HUES64 (cell line): Measurements from ENCODE around the gene NLRP12. TPM values are rescaled to one million over a fixed set of nuclear protein-coding genes. Genes with fewer than 3 reads are reported as not detected.
"Not testable (repeated sequence)": the region's sequence is repeated elsewhere in the genome, so short reads cannot be mapped to it uniquely, and the experiment has no call there.

Experiments
- H3K27ac ChIP-seq: 2 replicates; pipeline ENCODE4 v1.7.0; 2013; ENCODE audit warnings: low read depth, low read length, inconsistent platforms
- H3K27me3 ChIP-seq: 2 replicates; pipeline ENCODE4 v1.6.1; 2013; ENCODE audit warnings: mild to moderate bottlenecking, low read length; ENCODE audit not compliant: insufficient read depth
- H3K36me3 ChIP-seq: 2 replicates; pipeline ENCODE4 v1.6.1; 2013; ENCODE audit warnings: mild to moderate bottlenecking, low read length; ENCODE audit not compliant: insufficient read depth
- H3K4me1 ChIP-seq: 2 replicates; pipeline ENCODE4 v1.6.1; 2013; ENCODE audit warnings: mild to moderate bottlenecking, low read length, moderate library complexity; ENCODE audit not compliant: insufficient read depth
- H3K4me3 ChIP-seq: 2 replicates; pipeline ENCODE4 v1.5.1; 2013; ENCODE audit warnings: mild to moderate bottlenecking, low read length, moderate library complexity
- H3K9ac ChIP-seq: 2 replicates; pipeline ENCODE4 v1.6.1; 2013; ENCODE audit warnings: mild to moderate bottlenecking, low read depth, low read length
- H3K9me3 ChIP-seq: 2 replicates; pipeline ENCODE4 v1.6.1; 2013; ENCODE audit warnings: low read depth, low read length; ENCODE audit not compliant: insufficient read depth
- WGBS: fragments of 150-250, 120-280 bp; methylation state at CpG from one replicate; pipeline ENCODE4 v1.1.7; 2013; ENCODE audit warnings: missing lambda C conversion rate; 5-methylcytosine and 5-hydroxymethylcytosine counted together
- polyA plus RNA-seq, 2 experiments: library from polyadenylated mRNA; stranded (reverse); fragments of 50-300 nt; gene quantifications; one replicate each; pipeline ENCODE4 v1.2.3, GENCODE V29; 2013

NLRP12 gene
- polyA plus RNA-seq (2013, experiment 1 of 2): 1.8 TPM
- 1.9 TPM for polyA plus RNA-seq (2013, experiment 2 of 2)

GRCh38 chr19:53824134-53824611 is at the start of gene NLRP12:
Gene NLRP12, minus strand, starts transcription at chr19:53824314. Its CDS starts 140 bp downstream, at chr19:53824174.
- WGBS: 88% methylated on average over 11 of the region's 14 CpGs

GRCh38 chr19:53872762-53873161 is 48.6 kb upstream of the NLRP12 start:
- Histone ChIP-seq H3K27ac (no peak overlapping the region), H3K9ac (no peak overlapping the region)

More at GRCh38 chr19:53824134-53824611, at the start of gene NLRP12:
- Histone ChIP-seq H3K9me3 (no peaks in the 10 kb centered on the region), H3K4me3 (no peak within 1 kb of the TSS), H3K27me3 (no peaks in the 10 kb centered on the region), H3K36me3 (no peaks in the 10 kb centered on the region), H3K27ac (no peak within 1 kb of the TSS), H3K9ac (peak within 1 kb of the TSS; percentile 47; the same call in 1 of the 2 replicates), H3K4me1 (no peaks in the 10 kb centered on the region)

GRCh38 chr19:53871454-53871853 is 47.3 kb upstream of the NLRP12 start:
- H3K4me3 ChIP-seq: no peak overlapping the region
- H3K9ac ChIP-seq: no peak overlapping the region
- H3K27me3 ChIP-seq: no peaks in the 10 kb centered on the region
- peaks cover 45% of the 10 kb centered on the region for H3K36me3 ChIP-seq
- no peaks in the 10 kb centered on the region for H3K9me3 ChIP-seq
- H3K4me1 ChIP-seq: peaks cover 3% of the 10 kb centered on the region; the same call in 1 of the 2 replicates
- H3K27ac ChIP-seq: no peak overlapping the region
- 88% methylated on average over 7 of the region's 7 CpGs for WGBS

More at GRCh38 chr19:53872762-53873161, 48.6 kb upstream of the NLRP12 start:
- Histone ChIP-seq H3K4me1 (peaks cover 3% of the 10 kb centered on the region; the same call in 1 of the 2 replicates), H3K9me3 (no peaks in the 10 kb centered on the region), H3K27me3 (no peaks in the 10 kb centered on the region), H3K4me3 (no peak overlapping the region), H3K36me3 (peaks cover 45% of the 10 kb centered on the region)
- 94% methylated on average over 6 of the region's 6 CpGs for WGBS

- Histone ChIP-seq H3K36me3 (peaks cover 40% of the 10 kb centered on the region), H3K4me3 (peak overlapping the region; percentile 24; the same call in 1 of the 2 replicates), H3K9me3 (no peaks in the 10 kb centered on the region), H3K27me3 (no peaks in the 10 kb centered on the region), H3K4me1 (peaks cover 6% of the 10 kb centered on the region), H3K9ac (peak overlapping the region; percentile 49; the same call in 1 of the 2 replicates), H3K27ac (peak overlapping the region; percentile 34; the same call in 1 of the 2 replicates)
- WGBS: 86% methylated on average over 5 of the region's 5 CpGs
These were observed 46.4 kb upstream of the NLRP12 start for GRCh38 chr19:53870485-53870844.

- not testable (repeated sequence) for H3K9me3 ChIP-seq, H3K4me1 ChIP-seq, H3K27me3 ChIP-seq
- peak overlapping the region; percentile 98 for H3K9ac ChIP-seq
- H3K4me3 ChIP-seq: peak overlapping the region; percentile 95
- WGBS: 17% methylated on average over 24 of the region's 24 CpGs
- H3K36me3 ChIP-seq: peaks cover 35% of the 10 kb centered on the region
- H3K27ac ChIP-seq: peak overlapping the region; percentile 98
These were observed 45.8 kb upstream of the NLRP12 start for GRCh38 chr19:53869805-53870484.

GRCh38 chr19:53868892-53869804 is 45.0 kb upstream of the NLRP12 start:
- Histone ChIP-seq H3K36me3 (peaks cover 27% of the 10 kb centered on the region), H3K4me1 (peaks cover 10% of the 10 kb centered on the region), H3K9me3 (no peaks in the 10 kb centered on the region), H3K27ac (peak overlapping the region; percentile 98), H3K4me3 (peak overlapping the region; percentile 95), H3K27me3 (no peaks in the 10 kb centered on the region), H3K9ac (peak overlapping the region; percentile 98)
- under 1% methylated on average over 75 of the region's 75 CpGs for WGBS

- WGBS: 1% methylated on average over 32 of the region's 37 CpGs
- Histone ChIP-seq H3K27ac (peak overlapping the region; percentile 98), H3K4me1 (peaks cover 10% of the 10 kb centered on the region), H3K9me3 (no peaks in the 10 kb centered on the region), H3K9ac (peak overlapping the region; percentile 98), H3K36me3 (peaks cover 18% of the 10 kb centered on the region), H3K27me3 (no peaks in the 10 kb centered on the region), H3K4me3 (peak overlapping the region; percentile 95)
These were observed 44.2 kb upstream of the NLRP12 start for GRCh38 chr19:53868091-53868891.

GRCh38 chr19:53867225-53868090 is 43.3 kb upstream of the NLRP12 start, which contains the start of gene MYADM:
Gene MYADM, plus strand, starts transcription at chr19:53867883. Its CDS starts 5,647 bp downstream, at chr19:53873530.
- Histone ChIP-seq H3K9ac (peak within 1 kb of the TSS; percentile 98), H3K4me3 (peak within 1 kb of the TSS; percentile 95), H3K27ac (peak within 1 kb of the TSS; percentile 99), H3K4me1 (peaks cover 10% of the 10 kb centered on the region), H3K27me3 (no peaks in the 10 kb centered on the region), H3K9me3 (no peaks in the 10 kb centered on the region), H3K36me3 (peaks cover 12% of the 10 kb centered on the region)
- WGBS: under 1% methylated on average over 27 of the region's 37 CpGs

- Histone ChIP-seq H3K4me3 (peak overlapping the region; percentile 58), H3K4me1 (peaks cover 10% of the 10 kb centered on the region), H3K27me3 (no peaks in the 10 kb centered on the region), H3K27ac (peak overlapping the region; percentile 99), H3K36me3 (peaks cover 10% of the 10 kb centered on the region), H3K9me3 (no peaks in the 10 kb centered on the region), H3K9ac (peak overlapping the region; percentile 95)
- WGBS: 7% methylated on average over 14 of the region's 14 CpGs
These were observed 42.7 kb upstream of the NLRP12 start for GRCh38 chr19:53866865-53867224.
